Neural crest cell (in vitro differentiated cells): ENCODE results near the gene ATG9A. TPM values are rescaled to one million over a fixed set of nuclear protein-coding genes. Genes with fewer than 3 reads are reported as not detected.
A peak's percentile ranks its signal among the peaks of the same experiment; 100 is the strongest.

Experiments used
- DNase-seq: peaks from one replicate; pipeline ENCODE4 v3.0.0; 2021; ENCODE audit warnings: low read depth, mixed read lengths, low spot score
- H3K27ac Mint-ChIP-seq: one replicate; pipeline ENCODE4 v1.8.0; 2021; ENCODE audit warnings: mild to moderate bottlenecking, mixed read lengths; ENCODE audit not compliant: unreplicated experiment
- H3K27me3 Mint-ChIP-seq: 2 replicates; pipeline ENCODE4 v1.8.0; 2021; ENCODE audit warnings: low read depth, mild to moderate bottlenecking, mixed read lengths
- H3K36me3 Mint-ChIP-seq: 2 replicates; pipeline ENCODE4 v1.8.0; 2021; ENCODE audit warnings: low read depth, mild to moderate bottlenecking, mixed read lengths
- H3K4me1 Mint-ChIP-seq: 2 replicates; pipeline ENCODE4 v1.8.0; 2021; ENCODE audit warnings: mixed read lengths
- H3K4me3 Mint-ChIP-seq: one replicate; pipeline ENCODE4 v1.8.0; 2021; ENCODE audit warnings: mild to moderate bottlenecking, mixed read lengths
- H3K9me3 Mint-ChIP-seq: 2 replicates; pipeline ENCODE4 v1.8.0; 2021; ENCODE audit warnings: mixed read lengths
- CTCF ChIP-seq: fragments of 200-600 bp; sonication (generic); conservative IDR thresholded peaks from 2 replicates; pipeline ENCODE4 v1.5.0; 2021; ENCODE audit warnings: antibody characterized with exemption, mild to moderate bottlenecking
- total RNA-seq: library from RNA; stranded (reverse); gene quantifications from 2 replicates; pipeline ENCODE4 v1.2.1, GENCODE V29; 2021

The ATG9A gene
- total RNA-seq, 1 donor from 2014 or later, result 42.0 TPM

GRCh38 chr2:219254590-219255201 is 25.3 kb upstream of the ATG9A start:
- Mint-ChIP-seq H3K4me3 (peak overlapping the region; percentile 35), H3K27ac (no peak overlapping the region), H3K36me3 (no peaks in the 10 kb centered on the region), H3K27me3 (peaks cover 95% of the 10 kb centered on the region), H3K4me1 (no peaks in the 10 kb centered on the region), H3K9me3 (no peaks in the 10 kb centered on the region)
- no peak for TF ChIP-seq CTCF
- DNase-seq, result no peak

GRCh38 chr2:219253753-219254589 is 24.5 kb upstream of the ATG9A start, which contains the start of gene TUBA4A:
Gene TUBA4A, minus strand, starts transcription at chr2:219253918. Its CDS starts 60 bp downstream, at chr2:219253858.
- peaks cover 93% of the 10 kb centered on the region for H3K27me3 Mint-ChIP-seq
- no peak for DNase-seq
- no peak for TF ChIP-seq CTCF
- no peaks in the 10 kb centered on the region for H3K9me3 Mint-ChIP-seq
- no peaks in the 10 kb centered on the region for H3K36me3 Mint-ChIP-seq
- H3K4me3 Mint-ChIP-seq, result peak within 1 kb of the TSS; percentile 35
- H3K4me1 Mint-ChIP-seq, result no peaks in the 10 kb centered on the region
- no peak within 1 kb of the TSS for H3K27ac Mint-ChIP-seq

DNA sequence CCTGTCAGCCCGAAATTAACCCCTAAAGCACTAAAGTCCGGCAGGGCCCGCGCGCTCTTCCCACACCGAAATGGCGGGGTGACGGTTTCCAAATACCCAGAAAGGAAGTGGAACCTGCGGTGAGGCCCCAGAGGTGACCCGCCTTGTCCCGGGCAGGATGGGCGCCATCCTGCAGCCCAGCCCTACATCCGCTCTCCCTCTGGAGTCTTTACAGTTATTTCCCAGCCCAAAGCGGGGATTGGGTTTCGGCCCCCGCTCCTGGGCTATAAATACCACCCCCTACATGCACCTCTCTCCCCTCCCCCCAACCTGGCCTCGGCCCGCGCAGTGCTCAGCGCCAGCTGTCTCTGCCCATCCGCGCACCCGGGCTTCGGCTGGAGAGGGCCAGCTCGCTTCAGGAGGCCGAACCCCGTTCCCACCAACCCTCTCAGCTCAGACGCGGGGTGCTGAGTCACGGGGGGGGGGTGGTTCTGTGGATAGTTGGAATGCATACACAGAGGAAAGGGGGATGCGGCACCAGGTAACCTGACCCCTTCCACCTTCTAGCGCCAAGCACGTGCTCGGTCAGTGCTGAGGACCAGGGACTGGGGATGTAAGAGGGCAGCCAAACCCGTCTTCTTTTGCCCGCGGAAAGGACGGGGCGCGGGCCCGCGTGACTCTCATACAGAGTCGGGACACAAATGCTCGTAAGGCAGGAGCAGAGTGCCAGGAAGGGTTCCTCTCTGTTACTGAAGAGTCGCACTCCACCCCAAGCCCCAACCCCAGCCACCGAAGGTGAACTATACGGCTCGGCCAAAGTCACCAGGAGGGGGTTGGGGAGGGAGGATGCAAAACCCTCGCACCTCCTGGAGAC is 23.7 kb upstream of the ATG9A start, which contains the start of gene TUBA4B:
Gene TUBA4B, plus strand, starts transcription at position 344 of the 853 bp plus-strand sequence. Its CDS starts 165 bp downstream, at position 509.
- Mint-ChIP-seq H3K4me1 (no peaks in the 10 kb centered on the region), H3K27ac (no peak within 1 kb of the TSS), H3K27me3 (peaks cover 85% of the 10 kb centered on the region), H3K9me3 (no peaks in the 10 kb centered on the region), H3K36me3 (no peaks in the 10 kb centered on the region), H3K4me3 (peak within 1 kb of the TSS; percentile 59)
- TF ChIP-seq CTCF, result no peak
- DNase-seq, result no peak

DNA sequence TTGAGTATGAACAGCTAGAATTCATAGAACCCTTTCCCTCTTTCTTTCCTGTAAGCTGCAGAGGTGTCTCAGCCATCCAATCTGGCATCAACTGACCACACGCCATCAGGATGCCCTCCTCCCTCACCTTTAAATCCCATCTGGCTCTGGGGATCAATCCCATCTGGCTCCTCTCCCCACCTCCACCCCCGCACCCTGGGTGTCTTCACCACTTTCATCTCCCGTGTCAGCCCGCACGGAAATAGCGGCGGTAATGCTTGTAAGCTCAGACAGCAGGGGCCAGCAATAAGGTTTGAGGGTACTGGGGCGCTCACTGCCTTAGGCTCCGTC is 23.1 kb upstream of the ATG9A start:
- DNase-seq, result no peak
- no peaks in the 10 kb centered on the region for H3K36me3 Mint-ChIP-seq
- TF ChIP-seq CTCF, result no peak
- H3K27me3 Mint-ChIP-seq, result peaks cover 79% of the 10 kb centered on the region
- no peaks in the 10 kb centered on the region for H3K9me3 Mint-ChIP-seq
- H3K4me1 Mint-ChIP-seq, result no peaks in the 10 kb centered on the region
- no peak overlapping the region for H3K27ac Mint-ChIP-seq
- peak overlapping the region; percentile 4 for H3K4me3 Mint-ChIP-seq

- H3K36me3 Mint-ChIP-seq, result no peaks in the 10 kb centered on the region
- H3K27me3 Mint-ChIP-seq, result peaks cover 76% of the 10 kb centered on the region
- no peak for DNase-seq
- peak overlapping the region; percentile 59 for H3K4me3 Mint-ChIP-seq
- H3K9me3 Mint-ChIP-seq, result no peaks in the 10 kb centered on the region
- no peak for TF ChIP-seq CTCF
- no peaks in the 10 kb centered on the region for H3K4me1 Mint-ChIP-seq
- no peak overlapping the region for H3K27ac Mint-ChIP-seq
These were observed 22.6 kb upstream of the ATG9A start for GRCh38 chr2:219252084-219252483.
